ENCODE results near the gene GGACT.

GRCh38 chr13:100506154-100506553, 82.4 kb downstream of the GGACT start:
- TF ChIP-seq, protein P1, sequence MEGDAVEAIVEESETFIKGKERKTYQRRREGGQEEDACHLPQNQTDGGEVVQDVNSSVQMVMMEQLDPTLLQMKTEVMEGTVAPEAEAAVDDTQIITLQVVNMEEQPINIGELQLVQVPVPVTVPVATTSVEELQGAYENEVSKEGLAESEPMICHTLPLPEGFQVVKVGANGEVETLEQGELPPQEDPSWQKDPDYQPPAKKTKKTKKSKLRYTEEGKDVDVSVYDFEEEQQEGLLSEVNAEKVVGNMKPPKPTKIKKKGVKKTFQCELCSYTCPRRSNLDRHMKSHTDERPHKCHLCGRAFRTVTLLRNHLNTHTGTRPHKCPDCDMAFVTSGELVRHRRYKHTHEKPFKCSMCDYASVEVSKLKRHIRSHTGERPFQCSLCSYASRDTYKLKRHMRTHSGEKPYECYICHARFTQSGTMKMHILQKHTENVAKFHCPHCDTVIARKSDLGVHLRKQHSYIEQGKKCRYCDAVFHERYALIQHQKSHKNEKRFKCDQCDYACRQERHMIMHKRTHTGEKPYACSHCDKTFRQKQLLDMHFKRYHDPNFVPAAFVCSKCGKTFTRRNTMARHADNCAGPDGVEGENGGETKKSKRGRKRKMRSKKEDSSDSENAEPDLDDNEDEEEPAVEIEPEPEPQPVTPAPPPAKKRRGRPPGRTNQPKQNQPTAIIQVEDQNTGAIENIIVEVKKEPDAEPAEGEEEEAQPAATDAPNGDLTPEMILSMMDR (IDR thresholded peaks at IDR 0.05; ENCODE audit: low read length), result no peak
- TF ChIP-seq EZH2 (IDR thresholded peaks at IDR 0.05; ENCODE audit: borderline replicate concordance, low read length), result no peak
